ENCODE results near the gene AK9. TPM values are rescaled to one million over a fixed set of nuclear protein-coding genes. Genes with fewer than 3 reads are reported as not detected.

Gene AK9
- total RNA-seq, 1 donor from 2014 or later: 0.75 TPM

GRCh38 chr6:109706513-109706912 lies 15.5 kb upstream of the AK9 start:
- intact Hi-C loops (cut with DNase I): loop anchor here (5.0 kb wide), 1 partner anchor 346 kb away; no protein-coding TSS in a partner anchor
- TF ChIP-seq CTCF (IDR thresholded peaks at IDR 0.05): no peak
- H3K4me3 ChIP-seq: no peak overlapping the region
- no peak overlapping the region for H3K27ac ChIP-seq
- no peaks in the 10 kb centered on the region for H3K36me3 ChIP-seq
- H3K27me3 ChIP-seq: no peaks in the 10 kb centered on the region
- no peaks in the 10 kb centered on the region for H3K4me1 ChIP-seq
- DNase-seq (ENCODE audit: low spot score in 2 of 2): no peak
- no peaks in the 10 kb centered on the region for H3K9me3 ChIP-seq

- DNase-seq (ENCODE audit: low spot score in 2 of 2): peak in 1 of 2 donors; percentile 86
- intact Hi-C loops (cut with DNase I): loop anchor here (1.0 to 5.0 kb wide), 2 partner anchors 334 to 347 kb away; no protein-coding TSS in a partner anchor
Observed at GRCh38 chr6:109705258-109705657, 14.3 kb upstream of the AK9 start.

GRCh38 chr6:109702791-109703190 lies 11.8 kb upstream of the AK9 start:
- Histone ChIP-seq H3K36me3 (no peaks in the 10 kb centered on the region), H3K4me3 (no peak overlapping the region), H3K9me3 (no peaks in the 10 kb centered on the region), H3K27ac (no peak overlapping the region), H3K27me3 (no peaks in the 10 kb centered on the region), H3K4me1 (no peaks in the 10 kb centered on the region)
- DNase-seq (ENCODE audit: low spot score in 2 of 2): no peak
- no peak for TF ChIP-seq CTCF (IDR thresholded peaks at IDR 0.05)
- intact Hi-C loops (cut with DNase I): no loop called here

More at GRCh38 chr6:109705258-109705657, 14.3 kb upstream of the AK9 start:
- Histone ChIP-seq H3K9me3 (no peaks in the 10 kb centered on the region), H3K27ac (no peak overlapping the region), H3K27me3 (no peaks in the 10 kb centered on the region), H3K4me1 (no peaks in the 10 kb centered on the region), H3K36me3 (no peaks in the 10 kb centered on the region), H3K4me3 (no peak overlapping the region)
- TF ChIP-seq CTCF (IDR thresholded peaks at IDR 0.05): peak; percentile 90 to 98 (median 95)

- intact Hi-C loops (cut with DNase I): no loop called here
- no peaks in the 10 kb centered on the region for H3K4me1 ChIP-seq
Observed at GRCh38 chr6:109701774-109702173, 10.8 kb upstream of the AK9 start.

GRCh38 chr6:109701221-109701620 lies 10.2 kb upstream of the AK9 start:
- TF ChIP-seq CTCF (IDR thresholded peaks at IDR 0.05): no peak
- no peaks in the 10 kb centered on the region for H3K27me3 ChIP-seq
- H3K36me3 ChIP-seq: no peaks in the 10 kb centered on the region
- no peaks in the 10 kb centered on the region for H3K9me3 ChIP-seq
- no peak for DNase-seq (ENCODE audit: low spot score in 2 of 2)
- H3K4me1 ChIP-seq: no peaks in the 10 kb centered on the region
- no peak overlapping the region for H3K27ac ChIP-seq
- no peak overlapping the region for H3K4me3 ChIP-seq
- intact Hi-C loops (cut with DNase I): no loop called here

More at GRCh38 chr6:109701774-109702173, 10.8 kb upstream of the AK9 start:
- no peak for TF ChIP-seq CTCF (IDR thresholded peaks at IDR 0.05)
- H3K4me3 ChIP-seq: no peak overlapping the region
- H3K9me3 ChIP-seq: no peaks in the 10 kb centered on the region
- no peaks in the 10 kb centered on the region for H3K36me3 ChIP-seq
- H3K27ac ChIP-seq: no peak overlapping the region
- DNase-seq (ENCODE audit: low spot score in 2 of 2): no peak
- H3K27me3 ChIP-seq: no peaks in the 10 kb centered on the region

- H3K27ac ChIP-seq: peak overlapping the region in 1 of 2 donors; percentile 49
Observed at GRCh38 chr6:109696355-109696754, 5.4 kb upstream of the AK9 start.

More at GRCh38 chr6:109696355-109696754, 5.4 kb upstream of the AK9 start:
- no peak overlapping the region for H3K4me3 ChIP-seq
- intact Hi-C loops (cut with DNase I): loop anchor here (10.0 kb wide), 3 partner anchors 718 to 1622 kb away; partner anchors contain the start of genes AMD1, DDO and OSTM1
- no peaks in the 10 kb centered on the region for H3K4me1 ChIP-seq
- no peak for TF ChIP-seq CTCF (IDR thresholded peaks at IDR 0.05)
- DNase-seq (ENCODE audit: low spot score in 2 of 2): no peak
- no peaks in the 10 kb centered on the region for H3K9me3 ChIP-seq
- H3K36me3 ChIP-seq: no peaks in the 10 kb centered on the region
- H3K27me3 ChIP-seq: no peaks in the 10 kb centered on the region

All from ascending aorta (tissue), 2 donors.